Activated CD4-positive, alpha-beta T cell treated with anti-CD3 and anti-CD28 coated beads for 48 hours (primary cell): ENCODE data around the gene DNAJC17.

Source experiments
- DNase-seq: peaks from one replicate; pipeline ENCODE4 v3.0.0-alpha.2; 2020

The DNAJC17 gene

GRCh38 chr15:40807028-40807887 is at the start of gene DNAJC17, which contains the start of gene ZFYVE19:
DNAJC17 (minus strand) TSS chr15:40807473; CDS start chr15:40807446, 27 bp downstream.
ZFYVE19 (plus strand) TSS chr15:40807089; CDS start chr15:40807590, 501 bp downstream.
- peak; percentile 97 for DNase-seq

GRCh38 chr15:40856746-40857145 is 49.5 kb upstream of the DNAJC17 start:
- no peak for DNase-seq

GRCh38 chr15:40855706-40856234 is 48.5 kb upstream of the DNAJC17 start:
- DNase-seq, result no peak

GRCh38 chr15:40854161-40854560 is 46.9 kb upstream of the DNAJC17 start:
- no peak for DNase-seq

GRCh38 chr15:40853241-40853890 is 46.1 kb upstream of the DNAJC17 start:
- no peak for DNase-seq

GRCh38 chr15:40852529-40852928 is 45.3 kb upstream of the DNAJC17 start:
- no peak for DNase-seq

- no peak for DNase-seq
These were observed 43.4 kb upstream of the DNAJC17 start for GRCh38 chr15:40850576-40851112.

GRCh38 chr15:40847223-40847961 is 40.1 kb upstream of the DNAJC17 start:
- DNase-seq, result no peak

GRCh38 chr15:40846841-40847222 is 39.6 kb upstream of the DNAJC17 start:
- DNase-seq, result no peak

- DNase-seq, result no peak
These were observed 38.4 kb upstream of the DNAJC17 start for GRCh38 chr15:40845511-40846284.

GRCh38 chr15:40845036-40845435 is 37.8 kb upstream of the DNAJC17 start:
- no peak for DNase-seq

GRCh38 chr15:40844696-40845030 is 37.4 kb upstream of the DNAJC17 start:
- peak; percentile 55 for DNase-seq

- peak; percentile 86 for DNase-seq
These were observed 36.8 kb upstream of the DNAJC17 start, which contains the start of gene SPINT1 for GRCh38 chr15:40843885-40844695. SPINT1 (plus strand) TSS chr15:40844048; CDS start chr15:40844555, 507 bp downstream.

- DNase-seq, result no peak
These were observed 36.1 kb upstream of the DNAJC17 start for GRCh38 chr15:40843261-40843884.

- DNase-seq, result no peak
These were observed 34.5 kb upstream of the DNAJC17 start for GRCh38 chr15:40841741-40842140.

- no peak for DNase-seq
These were observed 31.5 kb upstream of the DNAJC17 start for GRCh38 chr15:40838756-40839155.

- DNase-seq, result no peak
These were observed 28.7 kb upstream of the DNAJC17 start for GRCh38 chr15:40836020-40836419.

- no peak for DNase-seq
These were observed 25.6 kb upstream of the DNAJC17 start for GRCh38 chr15:40832903-40833302.

- no peak for DNase-seq
These were observed 24.6 kb upstream of the DNAJC17 start for GRCh38 chr15:40831861-40832260.

- no peak for DNase-seq
These were observed 23.6 kb upstream of the DNAJC17 start for GRCh38 chr15:40830884-40831283.

- no peak for DNase-seq
These were observed 21.8 kb upstream of the DNAJC17 start for GRCh38 chr15:40829115-40829514.
